K562 (cell line): ENCODE data around the gene KCNJ4. TPM values are rescaled to one million over a fixed set of nuclear protein-coding genes. Genes with fewer than 3 reads are reported as not detected.

Experiments
- ATAC-seq: fragments of 200-7000 bp; cut with Tn5 transposase; 3 replicates; pipeline ENCODE4 v1.9.1; 2020; ENCODE audit warnings: moderate library complexity
- BruUV-seq: library from RNA; stranded (reverse); fragments of 400-500 nt; replicated peaks from 2 replicates; lab custom pipeline; 2021; lab: Mats Ljungman, UMichigan
- CTCF ChIA-PET: fragments of 300-600 bp; formaldehyde crosslinking; extraction: SDS; loops from one replicate; lab custom pipeline; 2021; ENCODE audit warnings: low intra/inter-chr PET ratio; lab: Yijun Ruan, JAX
- POLR2A ChIA-PET: fragments of 300-600, 350-650 bp; sonication (Branson Sonifier 250); formaldehyde crosslinking; extraction: SDS; loops from one replicate; lab custom pipeline; 2021; ENCODE audit warnings: antibody characterized with exemption, inconsistent platforms; lab: Yijun Ruan, JAX
- DNase-seq, 4 experiments: peaks; one replicate each; pipeline versions ENCODE4 v3.0.0 to v3.0.0-alpha.2; 2011 to 2018; ENCODE audit warnings: low spot score in 3 of 4, mixed read lengths in 3 of 4; ENCODE audit errors: extremely low read depth in 1 of 4
- FAIRE-seq: peaks from 2 replicates; lab custom pipeline; 2011; peaks lifted over from hg19 to GRCh38; lab: Jason Lieb, UNC
- H2AFZ ChIP-seq: 2 replicates; pipeline ENCODE4 v1.6.0; 2011; ENCODE audit warnings: low read depth, low read length, control low read depth, inconsistent platforms
- H3K27ac ChIP-seq: fragments of 200-600 bp; 3 replicates; pipeline ENCODE4 v1.8.0; 2011; ENCODE audit warnings: low read depth, mild to moderate bottlenecking, control low read depth, inconsistent platforms, low read length, moderate library complexity, mixed read lengths; ENCODE audit errors: extremely low read depth
- H3K27me3 ChIP-seq, 2 experiments: fragments of 300-600 bp in 1 of 2; 2 replicates in 1 of 2; 3 replicates in 1 of 2; pipeline versions ENCODE4 v1.6.0 to v1.8.0; 2011; ENCODE audit warnings: inconsistent platforms in 2 of 2, low read length in 2 of 2, mild to moderate bottlenecking in 1 of 2, mixed read lengths in 1 of 2, moderate library complexity in 1 of 2; ENCODE audit not compliant: control insufficient read depth in 2 of 2, insufficient read depth in 2 of 2
- H3K36me3 ChIP-seq: fragments of 300-600 bp; 3 replicates; pipeline ENCODE4 v1.8.0; 2011; ENCODE audit warnings: mild to moderate bottlenecking, low read length, inconsistent platforms; ENCODE audit not compliant: control insufficient read depth, insufficient read depth
- H3K4me1 ChIP-seq, 2 experiments: fragments of 200-600 bp in 1 of 2; replicated peaks in 1 of 2; 2 replicates in 1 of 2; 3 replicates in 1 of 2; pipeline versions ENCODE4 v1.5.1 to v1.8.0; 2011; ENCODE audit warnings: inconsistent platforms in 2 of 2, low read length in 2 of 2, mild to moderate bottlenecking in 1 of 2, mixed read lengths in 1 of 2, moderate library complexity in 1 of 2; ENCODE audit not compliant: control insufficient read depth in 2 of 2, insufficient read depth in 2 of 2
- H3K4me2 ChIP-seq: 2 replicates; pipeline ENCODE4 v1.6.1; 2011; ENCODE audit warnings: low read length, control low read depth, inconsistent platforms, mixed read lengths; ENCODE audit not compliant: insufficient read depth
- H3K4me3 ChIP-seq: fragments of 200-600 bp; sonication (generic), shearing (Covaris generic); 2 replicates; pipeline ENCODE4 v1.5.1; 2016; ENCODE audit warnings: control low read depth, inconsistent platforms
- H3K79me2 ChIP-seq: fragments of 200-600 bp; 3 replicates; pipeline ENCODE4 v1.8.0; 2011; ENCODE audit warnings: low read length, inconsistent platforms; ENCODE audit not compliant: control insufficient read depth, insufficient read depth
- H3K9ac ChIP-seq, 2 experiments: 2 replicates each; pipeline versions ENCODE4 v1.6.0 to v1.6.1; 2011; ENCODE audit warnings: low read depth in 2 of 2, low read length in 2 of 2, control low read depth in 1 of 2, inconsistent platforms in 1 of 2, mild to moderate bottlenecking in 1 of 2, mixed read lengths in 1 of 2; ENCODE audit not compliant: insufficient read depth in 1 of 2
- H3K9me1 ChIP-seq: one replicate; pipeline ENCODE4 v1.6.0; 2011; ENCODE audit warnings: inconsistent platforms, mild to moderate bottlenecking, low read length, moderate library complexity; ENCODE audit not compliant: control insufficient read depth, insufficient read depth
- H3K9me3 ChIP-seq: replicated peaks from 2 replicates; pipeline ENCODE4 v1.5.1; 2011; ENCODE audit warnings: low read depth, low read length, inconsistent platforms; ENCODE audit not compliant: control insufficient read depth, insufficient read depth
- H4K20me1 ChIP-seq: replicated peaks from 2 replicates; pipeline ENCODE4 v1.6.1; 2011; ENCODE audit warnings: low read length, inconsistent platforms, mixed read lengths; ENCODE audit not compliant: control insufficient read depth, insufficient read depth
- AFF4 ChIP-seq: sonication (generic); formaldehyde crosslinking; IDR thresholded peaks from 2 replicates; pipeline ENCODE4 v1.8.0; 2023; ENCODE audit warnings: mild to moderate bottlenecking, missing genetic modification reagents
- ATF3 ChIP-seq, 2 experiments: fragments of 450-650 bp in 1 of 2; sonication (generic) in 1 of 2; formaldehyde crosslinking in 1 of 2; IDR thresholded peaks in 1 of 2; conservative IDR thresholded peaks in 1 of 2; 2 replicates each; pipeline versions ENCODE4 v1.6.1 to v1.8.1; 2016 to 2023; ENCODE audit warnings: mild to moderate bottlenecking in 2 of 2, moderate library complexity in 2 of 2, inconsistent platforms in 1 of 2, missing genetic modification reagents in 1 of 2
- ATF7 ChIP-seq: fragments of 450-650 bp; IDR thresholded peaks from 2 replicates; pipeline ENCODE4 v1.7.1; 2014; ENCODE audit warnings: mild to moderate bottlenecking, moderate library complexity
- BRD4 ChIP-seq: fragments of 200-600 bp; sonication (generic); IDR thresholded peaks from 2 replicates; pipeline ENCODE4 v1.6.1; 2017; ENCODE audit warnings: inconsistent platforms
- GATAD2B ChIP-seq: fragments of 450-650 bp; IDR thresholded peaks from 2 replicates; pipeline ENCODE4 v1.6.1; 2017; ENCODE audit warnings: mild to moderate bottlenecking, borderline replicate concordance
- MAX ChIP-seq: sonication (generic); formaldehyde crosslinking; IDR thresholded peaks from 2 replicates; pipeline ENCODE4 v1.9.0; 2022; ENCODE audit warnings: mild to moderate bottlenecking, missing genetic modification reagents
- MTA3 ChIP-seq: fragments of 450-650 bp; formaldehyde crosslinking; IDR thresholded peaks from 2 replicates; pipeline ENCODE4 v1.6.1; 2017; ENCODE audit warnings: mild to moderate bottlenecking, borderline replicate concordance
- NELFE ChIP-seq: IDR thresholded peaks from 2 replicates; pipeline ENCODE4 v1.6.1; 2011; ENCODE audit warnings: mild to moderate bottlenecking; ENCODE audit not compliant: insufficient read depth, insufficient read length
- POLR2H ChIP-seq: IDR thresholded peaks from 2 replicates; pipeline ENCODE4 v1.6.1; 2016; ENCODE audit warnings: missing genetic modification characterization, low read depth, mild to moderate bottlenecking, control low read depth, missing compliant biosample characterization, moderate library complexity
- POLR3A ChIP-seq: IDR thresholded peaks from 2 replicates; pipeline ENCODE4 v1.6.1; 2011; ENCODE audit warnings: borderline replicate concordance, mild to moderate bottlenecking, moderate library complexity; ENCODE audit not compliant: insufficient read length, insufficient read depth; ENCODE audit errors: extremely low read depth
- RNF2 ChIP-seq: sonication (generic); IDR thresholded peaks from 2 replicates; pipeline ENCODE4 v1.6.1; 2016
- SUPT5H ChIP-seq: fragments of 450-650 bp; IDR thresholded peaks from 2 replicates; pipeline ENCODE4 v1.6.1; 2016
- TBP ChIP-seq: optimal IDR thresholded peaks from 2 replicates; pipeline ENCODE3; 2011; ENCODE audit warnings: low read depth, low read length, improper control_type of control experiment
- ZNF431 ChIP-seq: sonication (generic); formaldehyde crosslinking; IDR thresholded peaks from 2 replicates; pipeline ENCODE4 v1.8.0; 2022; ENCODE audit warnings: mild to moderate bottlenecking, missing genetic modification reagents
- WGBS: fragments of 100-300 bp; shearing (Covaris generic); methylation state at CpG from one replicate; pipeline ENCODE4 v1.1.6; 2016; ENCODE audit warnings: low coverage, mixed read lengths; ENCODE audit not compliant: insufficient coverage; ENCODE audit errors: missing lambda C conversion rate; 5-methylcytosine and 5-hydroxymethylcytosine counted together
- in situ Hi-C: fragments of 300-500 bp; cut with MboI; formaldehyde crosslinking; loops from 4 replicates; pipeline ENCODE4 v1.15.0; 2018; ENCODE audit warnings: inconsistent platforms, mixed read lengths
- intact Hi-C: fragments of 100-400 bp; cut with micrococcal nuclease; formaldehyde crosslinking; loops from 2 replicates; pipeline ENCODE4 v1.14.2; 2022
- polyA plus RNA-seq, 8 experiments: library from polyadenylated mRNA; depleted of rRNA in 4 of 8; stranded (reverse) in 5 of 8; unstranded in 3 of 8; fragments of >200 nt; fragmentation: Nextera tagmentation in 2 of 8; fragmentation: Illumina TruSeq in 1 of 8; extraction: Ambion mirVana in 2 of 8; extraction: Trizol in 1 of 8; gene quantifications; 2 replicates each; pipeline versions ENCODE4 v1.2.1 to v1.2.3, GENCODE V29; 2011 to 2014; ENCODE audit warnings: inconsistent platforms in 1 of 8, missing spikeins in 1 of 8
- total RNA-seq, 7 experiments: library from RNA; depleted of rRNA in 6 of 7; stranded (reverse); fragments of >200 nt in 6 of 7; fragmentation: Illumina TruSeq in 2 of 7; extraction: Trizol in 2 of 7; gene quantifications; 2 replicates each; pipeline versions ENCODE4 v1.2.1 to v1.2.3, GENCODE V29; 2011 to 2021; ENCODE audit warnings: low replicate concordance in 1 of 7

The KCNJ4 gene
- total and polyA plus RNA-seq, 9 of the 15 experiments (the other 6 are each of a cell fraction or from before 2014, with no cell fraction given) = 0.07 to 0.55 (median 0.09) TPM; not detected in 4

GRCh38 chr22:38467904-38468442, 13.0 kb upstream of the KCNJ4 start, which contains the start of gene KDELR3 (continued):
- TF ChIP-seq MTA3 = peak; percentile 63; the same call in 1 of the 2 replicates
- TF ChIP-seq SUPT5H = peak; percentile 57; the same call in 1 of the 2 replicates
- TF ChIP-seq POLR2H = no peak
- peak; percentile 72 for TF ChIP-seq GATAD2B
- TF ChIP-seq NELFE = no peak

GRCh38 chr22:38467438-38467903, 12.5 kb upstream of the KCNJ4 start:
- Histone ChIP-seq H3K27me3 (no peaks in the 10 kb centered on the region), H2AFZ (peak overlapping the region; percentile 96), H3K9me1 (no peaks in the 10 kb centered on the region), H3K9ac (peak overlapping the region; percentile 94 to 99), H3K79me2 (peaks cover 5% of the 10 kb centered on the region), H3K4me3 (peak overlapping the region; percentile 62), H3K4me2 (peak overlapping the region; percentile 85), H3K4me1 (peaks cover 19 to 40% of the 10 kb centered on the region in 2 experiments; a peak in 4 of 5 replicates), H3K36me3 (no peaks in the 10 kb centered on the region), H4K20me1 (no peaks in the 10 kb centered on the region), H3K9me3 (no peaks in the 10 kb centered on the region), H3K27ac (peak overlapping the region; percentile 82; the same call in 2 of the 3 replicates)
- ATAC-seq (peak; percentile 50), FAIRE-seq (no peak), DNase-seq (peak; percentile 41 to 72 (median 66))
- intact Hi-C loops (no loop called here), in situ Hi-C loops (no loop called here)
- WGBS = 6% methylated on average over 10 of the region's 20 CpGs
- CTCF ChIA-PET = no interaction called here
- POLR2A ChIA-PET = interaction anchor here (0.7 to 1.4 kb wide), 6 partner anchors 8 to 121 kb away, joined by 3 to 11 read pairs (median 3); partner anchors contain the start of gene DMC1
- BruUV-seq = no TSS peak
- TF ChIP-seq RNF2 (no peak), AFF4 (CRISPR knock-in tag) (0 out of 2 replicates have a peak, but pooled peaks have one; percentile 47), ATF3 (IDR thresholded peaks at IDR 0.05) (no peak), ATF3 (CRISPR knock-in tag; conservative IDR thresholded peaks at IDR 0.05) (no peak), MAX (CRISPR knock-in tag) (peak; percentile 31; the same call in 1 of the 2 replicates), POLR3A (no peak), BRD4 (peak; percentile 60; the same call in 1 of the 2 replicates), ZNF431 (0 out of 2 replicates have a peak, but pooled peaks have one; percentile 34), ATF7 (no peak), TBP (no peak)
